Psoas muscle (tissue), 8 donors: ENCODE measurements around the gene CDH6. TPM values are rescaled to one million over a fixed set of nuclear protein-coding genes. Genes with fewer than 3 reads are reported as not detected.

ENCODE experiments used
- ATAC-seq, 4 donors: fragments of 200-7000 bp; cut with Tn5 transposase; one replicate each; pipeline ENCODE4 v1.9.1; 2020; ENCODE audit warnings: moderate library complexity in 3 of 4, mild to moderate bottlenecking in 2 of 4
- DNase-seq, 2 donors: peaks; one replicate each; pipeline ENCODE4 v3.0.0-alpha.2; 2020
- H3K27ac ChIP-seq: fragments of 200-600 bp; one replicate; pipeline ENCODE4 v1.8.0; 2022
- H3K27me3 ChIP-seq, 3 donors: fragments of 200-600 bp in 1 of 3; one replicate each; pipeline versions ENCODE4 v1.6.1 to v1.8.0; 2013 to 2022; ENCODE audit warnings: low read length in 2 of 3, mild to moderate bottlenecking in 2 of 3, moderate library complexity in 1 of 3; ENCODE audit not compliant: insufficient read depth in 3 of 3
- H3K36me3 ChIP-seq, 2 donors: fragments of 200-600 bp in 1 of 2; one replicate each; pipeline versions ENCODE4 v1.6.1 to v1.8.0; 2013 to 2022; ENCODE audit warnings: low read depth in 1 of 2, mild to moderate bottlenecking in 1 of 2, moderate library complexity in 1 of 2; ENCODE audit not compliant: insufficient read depth in 1 of 2
- H3K4me1 ChIP-seq: fragments of 200-600 bp; one replicate; pipeline ENCODE4 v1.8.0; 2022
- H3K4me3 ChIP-seq: fragments of 200-600 bp; one replicate; pipeline ENCODE4 v1.8.0; 2022; ENCODE audit warnings: mild to moderate bottlenecking
- H3K9me3 ChIP-seq: fragments of 200-600 bp; one replicate; pipeline ENCODE4 v1.8.0; 2022
- WGBS, 3 donors: extraction: QIAGEN DNeasy Blood & Tissue Kit; methylation state at CpG; one replicate each; pipeline versions ENCODE4 v1.1.6 to v1.1.7; 2013; 5-methylcytosine and 5-hydroxymethylcytosine counted together
- intact Hi-C, 2 donors: fragments of 100-400 bp; cut with DNase I; formaldehyde crosslinking; loops; one replicate each; pipeline versions ENCODE4 v1.11.0 to v1.14.2; 2022
- polyA plus RNA-seq, 3 donors: library from polyadenylated mRNA; stranded (reverse); fragments of 200-250 nt; gene quantifications; one replicate each; pipeline ENCODE4 v1.2.3, GENCODE V29; 2013
- total RNA-seq, 4 donors: library from RNA; stranded (reverse); fragmentation: NEBNext Ultra II Directional in 2 of 4; extraction: Animal tissue kit (Norgen Biotek cat#: 25700) in 2 of 4; gene quantifications; one replicate each; pipeline versions ENCODE4 v1.2.1 to v1.2.4, GENCODE V29; 2021 to 2023
- TF ChIP-seq, protein P1 (sequence below): fragments of 200-600 bp; IDR thresholded peaks from one replicate; pipeline ENCODE4 v1.8.0; 2022; ENCODE audit warnings: antibody characterized with exemption
- donor health status: healthy with polysubstance abuse.
- donor health status: DM: no; HTN: no; CAD: no; lungs with moderate emphysema.
- donor health status: Bipolar disorder and iron deficiency.
- donor health status: healthy.
- donor health status: DM: yes; HTN: yes; CAD: no.
- donor health status: DM: no; HTN: no; CAD: no.
- donor health status: DM: no; HTN: no; CAD: no.
- donor health status: DM: yes; HTN: yes; CAD: no.

CDH6 gene
- total and polyA plus RNA-seq, 7 donors = 0.30 to 3.4 (median 0.77) TPM

DNA sequence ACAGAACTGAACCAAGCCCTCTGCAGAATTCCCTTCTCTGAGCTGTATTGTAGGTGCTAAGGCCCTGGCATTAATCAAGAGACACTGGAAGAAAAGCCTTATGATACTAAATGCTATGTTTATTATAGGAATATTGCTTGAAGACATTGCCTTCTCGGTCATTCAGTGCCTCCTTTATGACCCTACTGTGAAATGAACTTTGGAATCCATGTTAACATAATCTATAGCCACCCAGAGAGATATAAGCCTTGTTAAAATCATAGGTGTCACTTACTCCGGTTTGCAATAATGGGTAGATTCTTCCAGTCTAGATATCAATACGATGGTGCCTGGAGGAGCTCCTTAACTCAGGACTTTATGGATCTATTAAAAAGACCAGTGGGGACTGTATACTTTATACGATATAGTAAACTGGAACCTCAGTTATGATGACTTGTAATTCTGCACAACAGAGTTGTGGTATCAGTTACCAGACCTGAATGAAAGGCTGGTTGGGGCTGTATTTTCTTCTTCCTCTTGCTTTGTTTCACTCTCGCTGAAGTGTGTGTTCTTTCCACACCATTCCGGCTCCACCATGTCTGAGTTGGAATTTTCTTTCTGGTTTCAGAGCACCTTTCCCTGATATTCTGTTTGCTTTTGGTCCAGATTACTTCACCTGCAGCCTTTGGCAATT is 183.9 kb downstream of the CDH6 start:
- TF ChIP-seq, protein P1, sequence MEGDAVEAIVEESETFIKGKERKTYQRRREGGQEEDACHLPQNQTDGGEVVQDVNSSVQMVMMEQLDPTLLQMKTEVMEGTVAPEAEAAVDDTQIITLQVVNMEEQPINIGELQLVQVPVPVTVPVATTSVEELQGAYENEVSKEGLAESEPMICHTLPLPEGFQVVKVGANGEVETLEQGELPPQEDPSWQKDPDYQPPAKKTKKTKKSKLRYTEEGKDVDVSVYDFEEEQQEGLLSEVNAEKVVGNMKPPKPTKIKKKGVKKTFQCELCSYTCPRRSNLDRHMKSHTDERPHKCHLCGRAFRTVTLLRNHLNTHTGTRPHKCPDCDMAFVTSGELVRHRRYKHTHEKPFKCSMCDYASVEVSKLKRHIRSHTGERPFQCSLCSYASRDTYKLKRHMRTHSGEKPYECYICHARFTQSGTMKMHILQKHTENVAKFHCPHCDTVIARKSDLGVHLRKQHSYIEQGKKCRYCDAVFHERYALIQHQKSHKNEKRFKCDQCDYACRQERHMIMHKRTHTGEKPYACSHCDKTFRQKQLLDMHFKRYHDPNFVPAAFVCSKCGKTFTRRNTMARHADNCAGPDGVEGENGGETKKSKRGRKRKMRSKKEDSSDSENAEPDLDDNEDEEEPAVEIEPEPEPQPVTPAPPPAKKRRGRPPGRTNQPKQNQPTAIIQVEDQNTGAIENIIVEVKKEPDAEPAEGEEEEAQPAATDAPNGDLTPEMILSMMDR = no peak
- no peak for ATAC-seq
- no peak overlapping the region for H3K27ac ChIP-seq
- no peak for DNase-seq
- 76 to 84% (median 81%) methylated on average over 6 of the region's 6 CpGs for whole genome bisulfite sequencing, 3 donors
- H3K27me3 ChIP-seq = peaks cover 0 to 4% (median 0%) of the 10 kb centered on the region in 3 donors
- intact Hi-C loops = no loop called here
- H3K36me3 ChIP-seq = no peaks in the 10 kb centered on the region
- H3K9me3 ChIP-seq = no peaks in the 10 kb centered on the region
- H3K4me3 ChIP-seq = no peak overlapping the region
- H3K4me1 ChIP-seq = no peaks in the 10 kb centered on the region

DNA sequence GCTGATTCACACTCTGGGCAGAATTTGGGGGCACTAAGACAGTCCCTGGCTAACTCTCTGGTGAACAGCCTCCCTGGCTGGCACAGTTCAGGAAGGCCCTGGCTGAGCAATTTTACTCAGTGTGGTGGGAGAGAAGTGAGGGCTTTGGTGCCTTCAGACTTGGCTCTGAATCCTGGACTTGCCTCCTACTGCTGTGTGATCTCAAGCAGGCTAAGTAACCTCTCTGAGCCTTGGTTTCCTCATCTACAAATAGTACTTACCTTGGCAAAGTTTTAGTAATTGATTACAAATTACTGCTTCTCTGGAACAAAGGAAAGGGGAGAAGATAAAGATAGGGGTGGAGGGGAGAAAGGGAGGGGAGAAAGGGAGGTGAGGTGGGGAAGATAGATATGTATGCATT is 184.7 kb downstream of the CDH6 start:
- TF ChIP-seq, protein P1 = no peak
- ATAC-seq = no peak

More for the DNA sequence above, 184.7 kb downstream of the CDH6 start:
- peaks cover 0 to 4% (median 0%) of the 10 kb centered on the region in 3 donors for H3K27me3 ChIP-seq
- H3K4me3 ChIP-seq = no peak overlapping the region
- no peak for DNase-seq
- no peaks in the 10 kb centered on the region for H3K4me1 ChIP-seq
- no peaks in the 10 kb centered on the region for H3K9me3 ChIP-seq
- no peaks in the 10 kb centered on the region for H3K36me3 ChIP-seq
- H3K27ac ChIP-seq = no peak overlapping the region
- intact Hi-C loops = no loop called here
